Esophagus squamous epithelium (tissue), 5 donors: Measurements from ENCODE around the gene MRRF. TPM values are rescaled to one million over a fixed set of nuclear protein-coding genes. Genes with fewer than 3 reads are reported as not detected.
A peak's percentile ranks its signal among the peaks of the same experiment; 100 is the strongest.

Experiments used
- DNase-seq: peaks from one replicate; lab custom pipeline; 2025; lab: John Stamatoyannopoulos, UW
- H3K27ac ChIP-seq, 4 donors: fragments of 200-600 bp; sonication (generic); one replicate each; pipeline ENCODE4 v1.5.1; 2016 to 2019; ENCODE audit warnings: mild to moderate bottlenecking in 1 of 4
- H3K27me3 ChIP-seq, 4 donors: fragments of 200-600 bp; sonication (generic); 1 replicate in 3 of 4; 2 replicates in 1 of 4; pipeline versions ENCODE4 v1.5.1 to v1.6.0; 2017 to 2021; ENCODE audit warnings: antibody characterized with exemption in 1 of 4
- H3K36me3 ChIP-seq, 3 donors: fragments of 200-600 bp; sonication (generic); one replicate each; pipeline ENCODE4 v1.5.1; 2016 to 2019
- H3K4me1 ChIP-seq, 3 donors: fragments of 200-600 bp; sonication (generic); one replicate each; pipeline ENCODE4 v1.5.1; 2017 to 2019
- H3K4me3 ChIP-seq, 4 donors: fragments of 200-600 bp; sonication (generic); 1 replicate in 3 of 4; 2 replicates in 1 of 4; pipeline ENCODE4 v1.5.1; 2016 to 2019; ENCODE audit warnings: mild to moderate bottlenecking in 2 of 4, moderate library complexity in 1 of 4
- H3K9me3 ChIP-seq, 3 donors: fragments of 200-600 bp; sonication (generic); one replicate each; pipeline ENCODE4 v1.5.1; 2016 to 2019
- POLR2A ChIP-seq, 4 donors: fragments of 450-650 bp; IDR thresholded peaks; one replicate each; pipeline ENCODE4 v1.6.1; 2017; ENCODE audit warnings: antibody characterized with exemption in 4 of 4, mild to moderate bottlenecking in 4 of 4, moderate library complexity in 3 of 4
- WGBS, 2 donors: methylation state at CpG; one replicate each; pipeline ENCODE4 v1.1.5; 2018; 5-methylcytosine and 5-hydroxymethylcytosine counted together
- intact Hi-C: fragments of 100-400 bp; cut with DNase I; formaldehyde crosslinking; loops from one replicate; pipeline ENCODE4 v1.15.0; 2022
- total RNA-seq, 4 donors: library from RNA; depleted of rRNA; stranded (reverse); fragments of >200 nt; gene quantifications; one replicate each; pipeline ENCODE4 v1.1.0, GENCODE V29; 2016
- TF ChIP-seq, protein P1 (sequence below), 6 experiments: fragments of 450-650 bp in 4 of 6; fragments of 200-600 bp in 2 of 6; sonication (generic) in 2 of 6; IDR thresholded peaks; one replicate each; pipeline ENCODE4 v1.5.1; 2016 to 2019; ENCODE audit warnings: antibody characterized with exemption in 6 of 6, mild to moderate bottlenecking in 4 of 6, moderate library complexity in 4 of 6
- donor health status: DM: yes; HTN: yes; CAD: no.

The MRRF gene
- total RNA-seq, 4 donors from 2014 or later, result 23.9 to 48.6 (median 40.4) TPM

DNA sequence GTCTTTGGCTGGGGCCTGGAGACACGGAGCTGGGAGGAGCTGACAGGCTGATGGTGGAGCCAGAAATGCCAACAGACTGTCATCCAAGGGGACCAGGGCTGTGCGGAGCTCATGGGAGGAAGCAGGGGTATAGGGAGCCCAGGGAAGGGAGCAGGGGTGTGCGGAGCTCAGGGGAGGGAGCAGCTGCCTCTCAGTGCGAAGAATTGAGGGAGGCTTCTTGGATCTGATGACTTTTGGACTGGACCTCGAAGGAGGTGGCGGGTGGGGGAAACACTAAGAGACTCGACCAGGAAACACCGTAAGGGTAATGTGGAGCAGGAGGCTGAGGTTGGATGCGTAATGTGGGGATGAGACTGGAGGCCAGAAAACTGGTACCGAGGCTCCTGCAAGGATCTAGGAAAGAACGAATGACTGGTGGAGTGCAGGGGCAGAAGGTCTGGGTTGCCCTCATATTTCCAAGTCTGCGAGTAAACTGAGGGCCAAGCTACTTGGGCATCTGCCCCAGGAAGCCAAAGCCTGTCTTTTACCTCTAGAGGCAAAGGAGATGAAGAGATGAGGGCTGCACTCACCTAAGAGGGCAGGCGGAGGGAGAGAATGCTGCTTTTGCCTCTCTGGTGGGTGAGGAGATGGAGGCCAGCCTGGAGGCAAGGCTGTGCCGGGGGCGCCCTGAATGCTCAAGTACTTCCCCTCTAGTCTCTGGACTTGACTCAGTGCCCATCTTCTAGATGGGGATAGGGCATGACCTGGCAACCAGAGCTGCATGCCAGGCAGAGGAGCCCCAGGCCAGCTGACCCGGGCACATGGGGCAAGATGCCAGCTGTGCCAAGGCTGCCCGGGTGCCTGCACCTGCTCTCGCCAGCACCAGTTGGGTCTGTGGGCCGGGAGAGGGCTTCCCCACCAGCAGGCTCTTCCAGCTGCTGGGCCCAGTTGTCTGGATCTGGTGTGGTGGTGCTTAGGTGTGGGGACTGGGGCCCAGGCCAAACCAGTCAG is 108.5 kb downstream of the MRRF start:
- peaks cover 0 to 6% (median 0%) of the 10 kb centered on the region in 3 donors for H3K36me3 ChIP-seq
- intact Hi-C loops, result no loop called here
- H3K27ac ChIP-seq, result peak overlapping the region in 3 of 4 donors; percentile 82 to 85 (median 84)
- 72 to 73% methylated on average over 18 to 19 of the region's 19 CpGs for WGBS, 2 donors
- no peaks in the 10 kb centered on the region for H3K27me3 ChIP-seq
- H3K9me3 ChIP-seq, result no peaks in the 10 kb centered on the region
- peak overlapping the region in 1 of 4 donors; percentile 12 for H3K4me3 ChIP-seq
- TF ChIP-seq, protein P1, sequence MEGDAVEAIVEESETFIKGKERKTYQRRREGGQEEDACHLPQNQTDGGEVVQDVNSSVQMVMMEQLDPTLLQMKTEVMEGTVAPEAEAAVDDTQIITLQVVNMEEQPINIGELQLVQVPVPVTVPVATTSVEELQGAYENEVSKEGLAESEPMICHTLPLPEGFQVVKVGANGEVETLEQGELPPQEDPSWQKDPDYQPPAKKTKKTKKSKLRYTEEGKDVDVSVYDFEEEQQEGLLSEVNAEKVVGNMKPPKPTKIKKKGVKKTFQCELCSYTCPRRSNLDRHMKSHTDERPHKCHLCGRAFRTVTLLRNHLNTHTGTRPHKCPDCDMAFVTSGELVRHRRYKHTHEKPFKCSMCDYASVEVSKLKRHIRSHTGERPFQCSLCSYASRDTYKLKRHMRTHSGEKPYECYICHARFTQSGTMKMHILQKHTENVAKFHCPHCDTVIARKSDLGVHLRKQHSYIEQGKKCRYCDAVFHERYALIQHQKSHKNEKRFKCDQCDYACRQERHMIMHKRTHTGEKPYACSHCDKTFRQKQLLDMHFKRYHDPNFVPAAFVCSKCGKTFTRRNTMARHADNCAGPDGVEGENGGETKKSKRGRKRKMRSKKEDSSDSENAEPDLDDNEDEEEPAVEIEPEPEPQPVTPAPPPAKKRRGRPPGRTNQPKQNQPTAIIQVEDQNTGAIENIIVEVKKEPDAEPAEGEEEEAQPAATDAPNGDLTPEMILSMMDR (IDR thresholded peaks at IDR 0.05), result no peak
- TF ChIP-seq POLR2A (IDR thresholded peaks at IDR 0.05), result no peak
- DNase-seq, result no peak
- H3K4me1 ChIP-seq, result peaks cover 47 to 95% (median 57%) of the 10 kb centered on the region in 3 donors

DNA sequence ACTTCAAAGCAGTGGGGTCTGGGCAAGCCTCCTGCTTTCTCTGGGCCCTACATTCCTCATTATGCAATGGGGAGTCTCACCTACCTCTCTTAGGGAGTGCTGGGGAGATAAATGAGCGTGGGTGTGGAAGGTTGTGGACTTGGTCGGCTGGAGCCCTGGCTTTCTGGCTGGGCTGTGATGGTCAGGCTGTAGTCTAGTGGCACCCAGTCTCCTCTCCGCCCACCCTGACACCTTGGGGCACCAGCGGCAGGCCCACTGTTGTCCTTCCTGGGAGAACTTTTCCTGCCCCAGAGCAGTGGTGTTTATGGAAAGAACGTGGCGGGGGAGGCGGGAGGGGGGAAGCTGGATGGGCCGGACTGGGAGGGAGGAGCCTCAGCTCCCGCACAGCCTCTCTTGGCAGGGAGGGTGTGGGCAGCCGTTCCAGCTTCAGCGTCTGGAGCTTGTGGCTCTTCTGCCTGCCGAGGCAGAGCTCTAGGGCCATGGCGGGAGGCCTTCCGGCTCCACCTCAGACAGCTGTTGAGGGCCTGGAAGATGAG is 110.3 kb downstream of the MRRF start:
- H3K4me1 ChIP-seq, result peaks cover 33 to 77% (median 40%) of the 10 kb centered on the region in 3 donors
- TF ChIP-seq POLR2A (IDR thresholded peaks at IDR 0.05), result peak in 1 of 4 donors; percentile 13
- TF ChIP-seq, protein P1 (IDR thresholded peaks at IDR 0.05), result no peak
- WGBS, 2 donors, result 0 to 36% methylated on average over 1 to 5 of the region's 14 CpGs
- no peaks in the 10 kb centered on the region for H3K27me3 ChIP-seq
- intact Hi-C loops, result no loop called here
- H3K4me3 ChIP-seq, result peak overlapping the region in 2 of 4 donors; percentile 16 to 42
- peaks cover 0 to 4% (median 0%) of the 10 kb centered on the region in 3 donors for H3K9me3 ChIP-seq
- H3K27ac ChIP-seq, result peak overlapping the region; percentile 58 to 84 (median 83)
- DNase-seq, result no peak
- H3K36me3 ChIP-seq, result peaks cover 0 to 25% (median 0%) of the 10 kb centered on the region in 3 donors

DNA sequence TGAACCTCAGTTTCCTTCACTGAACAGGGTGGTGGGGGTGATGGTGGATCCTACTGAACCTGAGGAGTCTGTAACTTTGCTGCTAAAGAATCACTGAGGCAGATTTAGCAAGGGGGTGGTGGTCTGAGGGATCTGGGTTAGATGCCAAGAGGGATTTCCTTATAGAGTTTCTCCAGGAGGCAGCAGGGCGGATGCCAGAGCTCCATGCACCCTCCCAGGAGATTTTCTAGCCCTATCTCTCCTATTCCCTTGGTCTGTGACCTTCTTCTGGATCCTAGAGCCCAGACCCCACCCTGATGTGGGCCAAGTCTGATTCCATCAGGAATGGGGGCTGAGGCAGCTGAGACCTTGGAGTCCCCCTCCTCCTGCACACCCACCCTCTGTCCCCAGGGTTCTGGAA is 112.1 kb downstream of the MRRF start:
- Histone ChIP-seq H3K27ac (peak overlapping the region; percentile 58 to 84 (median 83)), H3K4me1 (peaks cover 25 to 58% (median 25%) of the 10 kb centered on the region in 3 donors), H3K9me3 (peaks cover 0 to 4% (median 0%) of the 10 kb centered on the region in 3 donors), H3K27me3 (no peaks in the 10 kb centered on the region), H3K36me3 (peaks cover 0 to 35% (median 0%) of the 10 kb centered on the region in 3 donors), H3K4me3 (no peak overlapping the region)
- DNase-seq, result no peak
- TF ChIP-seq, protein P1 (IDR thresholded peaks at IDR 0.05), result no peak
- TF ChIP-seq POLR2A (IDR thresholded peaks at IDR 0.05), result no peak
- intact Hi-C loops, result no loop called here
- 78 to 100% methylated on average over 1 of the region's 1 CpG for WGBS, 2 donors

DNA sequence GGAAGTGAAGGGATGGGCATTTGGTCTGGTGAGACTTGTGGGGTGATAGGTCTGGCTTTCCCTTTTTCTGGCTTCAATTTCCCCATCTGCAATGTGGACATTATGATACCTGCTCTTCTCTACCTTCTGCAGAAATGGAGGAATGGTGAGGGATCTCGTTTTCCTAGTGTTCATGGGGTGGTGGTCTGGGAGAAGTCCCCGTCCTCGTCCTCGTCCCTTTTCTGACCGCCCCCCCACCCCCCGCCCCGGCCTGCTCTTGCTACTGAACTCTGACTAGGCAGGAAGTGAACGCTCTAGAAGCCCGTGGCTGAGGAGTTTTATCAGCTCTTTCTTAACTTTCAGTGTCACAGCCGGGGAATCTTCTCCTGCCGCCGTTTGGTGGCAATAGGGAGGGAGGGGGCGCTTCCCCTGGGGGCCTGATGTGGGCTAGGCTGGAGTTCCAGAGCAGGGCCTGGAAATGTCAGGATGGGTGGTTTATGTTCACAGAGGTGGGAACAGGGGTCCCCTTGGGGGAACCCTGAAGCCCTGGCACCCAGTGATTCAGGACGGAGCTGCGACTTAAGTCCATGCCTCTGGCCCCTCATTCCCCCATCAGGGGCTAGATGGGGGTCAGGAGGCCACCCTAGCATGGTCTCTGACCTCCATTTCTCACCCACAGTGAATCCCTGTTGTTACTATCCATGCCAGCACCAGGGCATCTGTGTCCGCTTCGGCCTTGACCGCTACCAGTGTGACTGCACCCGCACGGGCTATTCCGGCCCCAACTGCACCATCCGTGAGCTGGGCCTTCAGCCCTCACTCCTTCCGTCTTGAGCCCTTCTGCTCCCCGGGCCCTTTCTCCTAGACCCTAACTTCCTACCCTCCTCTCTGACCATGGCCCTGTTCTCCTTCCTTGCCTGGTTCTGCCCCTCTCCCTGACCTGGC is 112.8 kb downstream of the MRRF start:
- Histone ChIP-seq H3K4me1 (peaks cover 23 to 51% (median 25%) of the 10 kb centered on the region in 3 donors), H3K4me3 (no peak overlapping the region), H3K36me3 (peaks cover 0 to 42% (median 0%) of the 10 kb centered on the region in 3 donors), H3K27ac (peak overlapping the region; percentile 22 to 84 (median 83)), H3K27me3 (no peaks in the 10 kb centered on the region), H3K9me3 (peaks cover 0 to 4% (median 0%) of the 10 kb centered on the region in 3 donors)
- TF ChIP-seq POLR2A (IDR thresholded peaks at IDR 0.05), result no peak
- TF ChIP-seq, protein P1 (IDR thresholded peaks at IDR 0.05), result no peak
- intact Hi-C loops, result no loop called here
- no peak for DNase-seq
- WGBS, 2 donors, result 73 to 88% methylated on average over 12 to 19 of the region's 24 CpGs
